Measurements from ENCODE around the gene NR4A1. TPM values are rescaled to one million over a fixed set of nuclear protein-coding genes. Genes with fewer than 3 reads are reported as not detected.
A peak's percentile ranks its signal among the peaks of the same experiment; 100 is the strongest.

The NR4A1 gene
- total RNA-seq, 1 experiment from 2014 or later: 26.9 TPM

DNA sequence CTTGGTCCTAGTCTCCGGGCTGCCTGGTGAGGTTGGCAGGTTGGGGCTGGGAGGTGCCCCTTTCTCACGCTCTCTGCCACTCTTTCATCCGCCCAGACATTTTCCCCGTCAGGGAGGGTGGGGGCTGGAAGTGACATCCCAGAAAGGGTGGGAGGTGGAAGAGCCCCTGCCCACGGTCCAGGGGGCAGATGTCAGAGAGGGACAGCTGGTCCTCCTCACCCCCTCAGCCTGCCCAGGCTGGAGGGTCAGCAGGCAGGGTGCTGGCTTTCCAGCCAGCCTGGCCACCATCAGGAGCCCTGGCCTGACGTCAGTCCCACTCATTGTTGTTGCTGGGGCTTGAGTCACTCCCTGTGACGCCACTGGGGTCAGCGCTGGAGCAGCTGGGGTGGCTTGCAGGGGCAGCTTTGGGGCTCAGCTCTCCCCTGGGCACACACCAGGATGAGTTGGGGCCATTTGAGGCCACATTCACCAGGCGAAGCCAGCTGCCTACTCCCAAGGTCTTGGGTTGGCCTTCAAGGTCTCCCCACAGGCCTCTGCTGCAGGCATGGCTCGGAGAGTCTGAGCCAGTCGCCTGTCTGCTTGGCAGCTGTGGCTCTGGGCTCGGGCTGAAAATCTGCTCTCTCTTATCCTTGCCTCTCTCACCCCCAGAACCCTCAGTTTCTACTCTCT is 12.9 kb downstream of the NR4A1 start:
- ChIA-PET POLR2A (no interaction called here), CTCF (interaction anchor here (0.6 to 7.2 kb wide), 5 partner anchors 38 to 814 kb away, joined by 3 to 78 read pairs (median 6); no protein-coding TSS in a partner anchor)
- H3K4me1 Mint-ChIP-seq: no peaks in the 10 kb centered on the region; the same call in 1 of the 2 replicates

GRCh38 chr12:52066346-52067080 is 15.3 kb downstream of the NR4A1 start:
- Mint-ChIP-seq H3K4me3 (no peak overlapping the region), H3K27ac (no peak overlapping the region), H3K27me3 (ENCODE audit: low read depth) (peaks cover 9% of the 10 kb centered on the region), H3K36me3 (peaks cover 4% of the 10 kb centered on the region; the same call in 1 of the 2 replicates), H3K9me3 (no peaks in the 10 kb centered on the region), H3K4me1 (peaks cover 10% of the 10 kb centered on the region)
- TF ChIP-seq ESRRA (CRISPR knock-in tag; IDR thresholded peaks at IDR 0.05; ENCODE audit: borderline replicate concordance) (no peak), ATF6 (CRISPR knock-in tag; IDR thresholded peaks at IDR 0.05) (no peak)
- no peak for ATAC-seq
- DNase-seq (ENCODE audit: low spot score): no peak
- CTCF ChIA-PET: interaction anchor here (0.9 to 6.7 kb wide), 7 partner anchors 14 to 62 kb away, joined by 3 to 165 read pairs (median 4); partner anchors contain the start of genes NR4A1 and SMIM41
- POLR2A ChIA-PET: no interaction called here

More for the DNA sequence above, 12.9 kb downstream of the NR4A1 start:
- ATAC-seq: no peak
- 0 out of 2 replicates have a peak overlapping the region, but pooled peaks have one; percentile 27 for H3K27ac Mint-ChIP-seq
- peaks cover 6% of the 10 kb centered on the region for H3K27me3 Mint-ChIP-seq (ENCODE audit: low read depth)
- no peaks in the 10 kb centered on the region for H3K9me3 Mint-ChIP-seq
- DNase-seq (ENCODE audit: low spot score): no peak
- no peaks in the 10 kb centered on the region for H3K36me3 Mint-ChIP-seq
- H3K4me3 Mint-ChIP-seq: no peak overlapping the region
- TF ChIP-seq FOXP1 (CRISPR knock-in tag; IDR thresholded peaks at IDR 0.05; ENCODE audit: borderline replicate concordance) (0 out of 2 replicates have a peak, but pooled peaks have one; percentile 21), ATF1 (CRISPR knock-in tag; IDR thresholded peaks at IDR 0.05) (no peak)
- TF ChIP-seq, protein P1, sequence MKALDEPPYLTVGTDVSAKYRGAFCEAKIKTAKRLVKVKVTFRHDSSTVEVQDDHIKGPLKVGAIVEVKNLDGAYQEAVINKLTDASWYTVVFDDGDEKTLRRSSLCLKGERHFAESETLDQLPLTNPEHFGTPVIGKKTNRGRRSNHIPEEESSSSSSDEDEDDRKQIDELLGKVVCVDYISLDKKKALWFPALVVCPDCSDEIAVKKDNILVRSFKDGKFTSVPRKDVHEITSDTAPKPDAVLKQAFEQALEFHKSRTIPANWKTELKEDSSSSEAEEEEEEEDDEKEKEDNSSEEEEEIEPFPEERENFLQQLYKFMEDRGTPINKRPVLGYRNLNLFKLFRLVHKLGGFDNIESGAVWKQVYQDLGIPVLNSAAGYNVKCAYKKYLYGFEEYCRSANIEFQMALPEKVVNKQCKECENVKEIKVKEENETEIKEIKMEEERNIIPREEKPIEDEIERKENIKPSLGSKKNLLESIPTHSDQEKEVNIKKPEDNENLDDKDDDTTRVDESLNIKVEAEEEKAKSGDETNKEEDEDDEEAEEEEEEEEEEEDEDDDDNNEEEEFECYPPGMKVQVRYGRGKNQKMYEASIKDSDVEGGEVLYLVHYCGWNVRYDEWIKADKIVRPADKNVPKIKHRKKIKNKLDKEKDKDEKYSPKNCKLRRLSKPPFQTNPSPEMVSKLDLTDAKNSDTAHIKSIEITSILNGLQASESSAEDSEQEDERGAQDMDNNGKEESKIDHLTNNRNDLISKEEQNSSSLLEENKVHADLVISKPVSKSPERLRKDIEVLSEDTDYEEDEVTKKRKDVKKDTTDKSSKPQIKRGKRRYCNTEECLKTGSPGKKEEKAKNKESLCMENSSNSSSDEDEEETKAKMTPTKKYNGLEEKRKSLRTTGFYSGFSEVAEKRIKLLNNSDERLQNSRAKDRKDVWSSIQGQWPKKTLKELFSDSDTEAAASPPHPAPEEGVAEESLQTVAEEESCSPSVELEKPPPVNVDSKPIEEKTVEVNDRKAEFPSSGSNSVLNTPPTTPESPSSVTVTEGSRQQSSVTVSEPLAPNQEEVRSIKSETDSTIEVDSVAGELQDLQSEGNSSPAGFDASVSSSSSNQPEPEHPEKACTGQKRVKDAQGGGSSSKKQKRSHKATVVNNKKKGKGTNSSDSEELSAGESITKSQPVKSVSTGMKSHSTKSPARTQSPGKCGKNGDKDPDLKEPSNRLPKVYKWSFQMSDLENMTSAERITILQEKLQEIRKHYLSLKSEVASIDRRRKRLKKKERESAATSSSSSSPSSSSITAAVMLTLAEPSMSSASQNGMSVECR (CRISPR knock-in tag; IDR thresholded peaks at IDR 0.05; ENCODE audit: borderline replicate concordance): no peak

DNA sequence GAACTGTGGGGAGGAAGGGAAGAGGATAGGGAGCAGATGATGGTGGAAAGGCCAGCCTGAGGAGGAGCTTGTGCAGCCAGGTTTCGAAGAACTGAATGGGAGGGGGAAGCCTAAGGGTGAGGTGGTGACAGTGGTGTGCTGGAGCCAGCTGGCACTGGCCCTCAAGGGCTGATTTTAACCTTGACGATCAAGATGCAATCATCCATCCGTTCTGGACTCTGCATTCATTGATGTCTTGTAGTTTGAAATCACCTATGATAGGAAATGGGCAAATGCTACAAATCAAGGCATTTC is 15.8 kb downstream of the NR4A1 start:
- no peaks in the 10 kb centered on the region for H3K9me3 Mint-ChIP-seq
- H3K36me3 Mint-ChIP-seq: peaks cover 6% of the 10 kb centered on the region
- ATAC-seq: no peak
- POLR2A ChIA-PET: no interaction called here
- H3K27me3 Mint-ChIP-seq (ENCODE audit: low read depth): peaks cover 9% of the 10 kb centered on the region
- TF ChIP-seq AFF4 (CRISPR knock-in tag; IDR thresholded peaks at IDR 0.05; ENCODE audit: borderline replicate concordance) (no peak), NR2C2 (CRISPR knock-in tag; IDR thresholded peaks at IDR 0.05) (no peak), NFYB (CRISPR knock-in tag; conservative IDR thresholded peaks at IDR 0.05; ENCODE audit: low read depth) (no peak), ZNF263 (CRISPR knock-in tag; IDR thresholded peaks at IDR 0.05; ENCODE audit: low read depth) (no peak), ZBTB43 (CRISPR knock-in tag; IDR thresholded peaks at IDR 0.05) (no peak)
- no peak overlapping the region for H3K4me3 Mint-ChIP-seq
- H3K4me1 Mint-ChIP-seq: peaks cover 13% of the 10 kb centered on the region
- no peak for DNase-seq (ENCODE audit: low spot score)
- H3K27ac Mint-ChIP-seq: no peak overlapping the region
- CTCF ChIA-PET: interaction anchor here (0.9 to 6.7 kb wide), 6 partner anchors 14 to 63 kb away, joined by 3 to 165 read pairs (median 4); partner anchors contain the start of genes NR4A1 and SMIM41
